Endodermal cell (in vitro differentiated cells): ENCODE results near the gene CRTAC1. TPM values are rescaled to one million over a fixed set of nuclear protein-coding genes. Genes with fewer than 3 reads are reported as not detected.

Experiments used
- DNase-seq: peaks from one replicate; pipeline ENCODE4 v3.0.0-alpha.2; 2017
- H3K27ac ChIP-seq: 2 replicates; pipeline ENCODE4 v1.5.1; 2013; ENCODE audit warnings: mild to moderate bottlenecking, low read depth, low read length, moderate library complexity
- H3K27me3 ChIP-seq: 2 replicates; pipeline ENCODE4 v1.6.1; 2013; ENCODE audit warnings: mild to moderate bottlenecking, low read length, moderate library complexity; ENCODE audit not compliant: insufficient read depth, control insufficient read depth, poor library complexity, severe bottlenecking
- H3K36me3 ChIP-seq: 2 replicates; pipeline ENCODE4 v1.7.0; 2013; ENCODE audit warnings: mild to moderate bottlenecking, low read length, moderate library complexity; ENCODE audit not compliant: control insufficient read depth, insufficient read depth
- H3K4me1 ChIP-seq: one replicate; pipeline ENCODE4 v1.7.0; 2013; ENCODE audit warnings: low read length; ENCODE audit not compliant: control insufficient read depth, insufficient read depth
- H3K4me3 ChIP-seq: 2 replicates; pipeline ENCODE4 v1.5.1; 2013; ENCODE audit warnings: mild to moderate bottlenecking, low read length, moderate library complexity
- H3K9ac ChIP-seq: 2 replicates; pipeline ENCODE4 v1.6.1; 2013; ENCODE audit warnings: mild to moderate bottlenecking, low read length, moderate library complexity; ENCODE audit not compliant: poor library complexity, severe bottlenecking; ENCODE audit errors: extremely low read depth
- H3K9me3 ChIP-seq: 2 replicates; pipeline ENCODE4 v1.6.1; 2013; ENCODE audit warnings: mild to moderate bottlenecking, low read length, moderate library complexity; ENCODE audit not compliant: control insufficient read depth
- H3K27ac Mint-ChIP-seq: 2 replicates; pipeline ENCODE4 v1.8.0; 2020; ENCODE audit warnings: mixed read lengths
- H3K27me3 Mint-ChIP-seq: 2 replicates; pipeline ENCODE4 v1.8.0; 2021; ENCODE audit warnings: mild to moderate bottlenecking, mixed read lengths; ENCODE audit not compliant: insufficient read depth
- H3K36me3 Mint-ChIP-seq: 2 replicates; pipeline ENCODE4 v1.8.0; 2020; ENCODE audit warnings: low read depth, mixed read lengths
- H3K4me1 Mint-ChIP-seq: 2 replicates; pipeline ENCODE4 v1.8.0; 2020; ENCODE audit warnings: mixed read lengths
- H3K4me3 Mint-ChIP-seq: 2 replicates; pipeline ENCODE4 v1.8.0; 2020; ENCODE audit warnings: mild to moderate bottlenecking, moderate library complexity, mixed read lengths
- H3K9me3 Mint-ChIP-seq: 2 replicates; pipeline ENCODE4 v1.8.0; 2020; ENCODE audit warnings: mild to moderate bottlenecking, mixed read lengths
- CTCF ChIP-seq: fragments of 200-600 bp; sonication (generic); conservative IDR thresholded peaks from 2 replicates; pipeline ENCODE4 v1.5.0; 2021; ENCODE audit warnings: antibody characterized with exemption, mild to moderate bottlenecking
- WGBS, 2 experiments: methylation state at CpG; one replicate each; pipeline versions ENCODE4 v1.1.5 to v1.1.7; 2013; ENCODE audit warnings: missing lambda C conversion rate in 2 of 2, mixed read lengths in 1 of 2; ENCODE audit not compliant: insufficient coverage in 1 of 2, insufficient read length in 1 of 2; 5-methylcytosine and 5-hydroxymethylcytosine counted together
- total RNA-seq, 2 donors: library from RNA; stranded (reverse); fragmentation: NEBNext Ultra II Directional in 1 of 2; extraction: Animal tissue kit (Norgen Biotek cat#: 25700) in 1 of 2; gene quantifications; 2 replicates in 1 of 2; 3 replicates in 1 of 2; pipeline ENCODE4 v1.2.1, GENCODE V29; 2021

The CRTAC1 gene
- total RNA-seq, 2 donors from 2014 or later: 0.13 to 0.24 TPM

GRCh38 chr10:98031440-98031839 lies 1.0 kb upstream of the CRTAC1 start:
- Mint-ChIP-seq H3K4me3 (peak overlapping the region; percentile 38), H3K4me1 (peaks cover 4% of the 10 kb centered on the region), H3K27me3 (peaks cover 91% of the 10 kb centered on the region), H3K36me3 (no peaks in the 10 kb centered on the region), H3K27ac (no peak overlapping the region), H3K9me3 (no peaks in the 10 kb centered on the region)
- no peak overlapping the region for H3K27ac ChIP-seq
- H3K4me1 ChIP-seq: peaks cover 5% of the 10 kb centered on the region
- no peaks in the 10 kb centered on the region for H3K36me3 ChIP-seq
- peaks cover 86% of the 10 kb centered on the region for H3K27me3 ChIP-seq
- H3K9ac ChIP-seq: no peak overlapping the region
- no peaks in the 10 kb centered on the region for H3K9me3 ChIP-seq
- no peak overlapping the region for H3K4me3 ChIP-seq
- 25 to 90% methylated on average over 2 to 12 of the region's 12 CpGs for WGBS, 2 experiments
- DNase-seq: no peak
- TF ChIP-seq CTCF: no peak

GRCh38 chr10:98030991-98031431 lies 590 bp upstream of the CRTAC1 start:
- no peaks in the 10 kb centered on the region for H3K9me3 Mint-ChIP-seq
- TF ChIP-seq CTCF: no peak
- DNase-seq: peak; percentile 81
- peaks cover 4% of the 10 kb centered on the region for H3K4me1 Mint-ChIP-seq
- H3K36me3 Mint-ChIP-seq: no peaks in the 10 kb centered on the region
- Histone ChIP-seq H3K27me3 (peaks cover 86% of the 10 kb centered on the region), H3K27ac (no peak overlapping the region), H3K36me3 (no peaks in the 10 kb centered on the region), H3K9me3 (no peaks in the 10 kb centered on the region), H3K9ac (no peak overlapping the region), H3K4me1 (peaks cover 5% of the 10 kb centered on the region), H3K4me3 (peak overlapping the region; percentile 48)
- H3K4me3 Mint-ChIP-seq: peak overlapping the region; percentile 38
- no peak overlapping the region for H3K27ac Mint-ChIP-seq
- 2 to 4% methylated on average over 12 to 48 of the region's 49 CpGs for WGBS, 2 experiments
- peaks cover 91% of the 10 kb centered on the region for H3K27me3 Mint-ChIP-seq

GRCh38 chr10:98029149-98030092 lies 1.0 kb downstream of the CRTAC1 start:
- Mint-ChIP-seq H3K4me1 (peaks cover 4% of the 10 kb centered on the region), H3K36me3 (no peaks in the 10 kb centered on the region), H3K4me3 (peak overlapping the region; percentile 42), H3K9me3 (no peaks in the 10 kb centered on the region), H3K27ac (no peak overlapping the region), H3K27me3 (peaks cover 82% of the 10 kb centered on the region)
- peaks cover 77% of the 10 kb centered on the region for H3K27me3 ChIP-seq
- WGBS, 2 experiments: 5 to 8% methylated on average over 17 to 44 of the region's 44 CpGs
- DNase-seq: no peak
- H3K4me3 ChIP-seq: peak overlapping the region; percentile 67
- no peak overlapping the region for H3K27ac ChIP-seq
- no peaks in the 10 kb centered on the region for H3K36me3 ChIP-seq
- H3K9me3 ChIP-seq: no peaks in the 10 kb centered on the region
- TF ChIP-seq CTCF: no peak
- no peak overlapping the region for H3K9ac ChIP-seq
- H3K4me1 ChIP-seq: peaks cover 5% of the 10 kb centered on the region
